HepG2 (cell line): Measurements from ENCODE around the gene ATP6V1C2. TPM values are rescaled to one million over a fixed set of nuclear protein-coding genes. Genes with fewer than 3 reads are reported as not detected.

Experiments
- ATAC-seq: fragments of 200-7000 bp; cut with Tn5 transposase; 3 replicates; pipeline ENCODE4 v1.9.1; 2020; ENCODE audit warnings: mild to moderate bottlenecking, moderate library complexity
- BruUV-seq: library from RNA; stranded (reverse); fragments of 400-500 nt; replicated peaks from 2 replicates; lab custom pipeline; 2021; lab: Mats Ljungman, UMichigan
- CTCF ChIA-PET: fragments of 300-600 bp; formaldehyde crosslinking; extraction: SDS; loops from one replicate; lab custom pipeline; 2021; ENCODE audit warnings: low total read pairs, inconsistent platforms, low intra/inter-chr PET ratio; lab: Yijun Ruan, JAX
- POLR2A ChIA-PET: fragments of 350-600 bp; sonication (Branson Sonifier 250); formaldehyde crosslinking; loops from one replicate; lab custom pipeline; 2020; ENCODE audit warnings: antibody characterized with exemption, inconsistent platforms; lab: Yijun Ruan, JAX
- DNase-seq: peaks from one replicate; pipeline ENCODE4 v3.0.0-alpha.2; 2015; ENCODE audit warnings: low spot score
- FAIRE-seq: peaks from 3 replicates; lab custom pipeline; 2011; peaks lifted over from hg19 to GRCh38; lab: Jason Lieb, UNC
- H2AFZ ChIP-seq: one replicate; pipeline ENCODE4 v1.6.1; 2011; ENCODE audit warnings: low read length, inconsistent platforms
- H3K27ac ChIP-seq: fragments of 300-600 bp; 3 replicates; pipeline ENCODE4 v1.8.0; 2011; ENCODE audit warnings: mixed run types, mild to moderate bottlenecking, mixed read lengths, low read length, inconsistent platforms; ENCODE audit not compliant: insufficient read depth; ENCODE audit errors: extremely low read length
- H3K27me3 ChIP-seq, 2 experiments: fragments of 200-600 bp in 1 of 2; 2 replicates in 1 of 2; 3 replicates in 1 of 2; pipeline versions ENCODE4 v1.6.0 to v1.8.0; 2011; ENCODE audit warnings: low read length in 2 of 2, mild to moderate bottlenecking in 2 of 2, moderate library complexity in 2 of 2, inconsistent platforms in 1 of 2; ENCODE audit not compliant: insufficient read depth in 2 of 2, control insufficient read depth in 1 of 2
- H3K36me3 ChIP-seq, 2 experiments: fragments of 200-600 bp in 1 of 2; replicated peaks in 1 of 2; 2 replicates in 1 of 2; 3 replicates in 1 of 2; pipeline versions ENCODE4 v1.5.1 to v1.8.0; 2011; ENCODE audit warnings: low read length in 2 of 2, inconsistent platforms in 1 of 2; ENCODE audit not compliant: insufficient read depth in 2 of 2, control insufficient read depth in 1 of 2
- H3K4me1 ChIP-seq: 2 replicates; pipeline ENCODE4 v1.5.1; 2012; ENCODE audit warnings: low read length, inconsistent platforms; ENCODE audit not compliant: insufficient read depth
- H3K4me2 ChIP-seq: 2 replicates; pipeline ENCODE4 v1.6.0; 2011; ENCODE audit warnings: low read depth, low read length, inconsistent platforms
- H3K4me3 ChIP-seq, 3 experiments: fragments of 200-600 bp in 1 of 3; sonication (generic), shearing (Covaris generic) in 1 of 3; replicated peaks in 1 of 3; 2 replicates each; pipeline ENCODE4 v1.5.1; 2011 to 2016; ENCODE audit warnings: low read length in 3 of 3, inconsistent platforms in 2 of 3, low read depth in 2 of 3, mild to moderate bottlenecking in 2 of 3, control low read depth in 1 of 3, mixed read lengths in 1 of 3; ENCODE audit not compliant: insufficient read depth in 1 of 3
- H3K79me2 ChIP-seq: one replicate; pipeline ENCODE4 v1.6.1; 2011; ENCODE audit warnings: low read length, inconsistent platforms; ENCODE audit not compliant: insufficient read depth
- H3K9ac ChIP-seq: 2 replicates; pipeline ENCODE4 v1.6.0; 2011; ENCODE audit warnings: mild to moderate bottlenecking, low read depth, low read length, inconsistent platforms; ENCODE audit not compliant: insufficient read depth
- H3K9me3 ChIP-seq: 2 replicates; pipeline ENCODE4 v1.5.1; 2012; ENCODE audit warnings: mild to moderate bottlenecking, low read length
- H4K20me1 ChIP-seq: 2 replicates; pipeline ENCODE4 v1.6.0; 2011; ENCODE audit warnings: inconsistent platforms, mild to moderate bottlenecking, low read length, moderate library complexity; ENCODE audit not compliant: insufficient read depth
- CSRNP1 ChIP-seq: sonication (generic); formaldehyde crosslinking; IDR thresholded peaks from 2 replicates; pipeline ENCODE4 v1.8.1; 2023; ENCODE audit warnings: mild to moderate bottlenecking, missing genetic modification reagents
- GABPB1 ChIP-seq: IDR thresholded peaks from 2 replicates; pipeline ENCODE4 v1.6.1; 2016; ENCODE audit warnings: mild to moderate bottlenecking, missing genetic modification reagents, moderate library complexity, missing compliant biosample characterization
- ISL2 ChIP-seq: sonication (generic); formaldehyde crosslinking; IDR thresholded peaks from 2 replicates; pipeline ENCODE4 v1.5.0; 2020; ENCODE audit warnings: missing genetic modification reagents
- JUND ChIP-seq: sonication (generic); formaldehyde crosslinking; IDR thresholded peaks from 2 replicates; pipeline ENCODE4 v1.8.0; 2022; ENCODE audit warnings: mild to moderate bottlenecking, missing genetic modification reagents
- MEIS2 ChIP-seq: sonication (generic); formaldehyde crosslinking; IDR thresholded peaks from 2 replicates; pipeline ENCODE4 v1.9.0; 2021; ENCODE audit warnings: mild to moderate bottlenecking, missing genetic modification reagents
- MNT ChIP-seq: fragments of 450-650 bp; IDR thresholded peaks from 2 replicates; pipeline ENCODE4 v1.6.1; 2016
- PLSCR1 ChIP-seq: sonication (generic); formaldehyde crosslinking; IDR thresholded peaks from 2 replicates; pipeline ENCODE4 v1.5.0; 2020; ENCODE audit warnings: missing genetic modification reagents, mild to moderate bottlenecking, borderline replicate concordance
- XBP1 ChIP-seq: sonication (generic); formaldehyde crosslinking; IDR thresholded peaks from 2 replicates; pipeline ENCODE4 v1.5.0; 2020; ENCODE audit warnings: missing genetic modification reagents
- ZNF253 ChIP-seq: sonication (generic); formaldehyde crosslinking; IDR thresholded peaks from 2 replicates; pipeline ENCODE4 v1.8.0; 2022; ENCODE audit warnings: mild to moderate bottlenecking, missing genetic modification reagents, borderline replicate concordance
- ZNF318 ChIP-seq: sonication (generic); formaldehyde crosslinking; IDR thresholded peaks from 2 replicates; pipeline ENCODE4 v1.4.0; 2020; ENCODE audit warnings: mild to moderate bottlenecking, missing genetic modification reagents
- ZNF674 ChIP-seq: sonication (generic); formaldehyde crosslinking; IDR thresholded peaks from 2 replicates; pipeline ENCODE4 v1.5.0; 2020; ENCODE audit warnings: low read depth, mild to moderate bottlenecking, missing genetic modification reagents
- ZNF775 ChIP-seq: sonication (generic); formaldehyde crosslinking; IDR thresholded peaks from 2 replicates; pipeline ENCODE4 v1.4.0; 2020; ENCODE audit warnings: missing genetic modification reagents, mild to moderate bottlenecking, moderate library complexity, borderline replicate concordance
- WGBS: methylation state at CpG from one replicate; pipeline ENCODE4 v1.1.6; 2017; ENCODE audit warnings: low lambda C conversion rate; 5-methylcytosine and 5-hydroxymethylcytosine counted together
- in situ Hi-C: cut with HindIII; loops from 2 replicates; pipeline ENCODE4 v1.10.0; 2017; ENCODE audit warnings: low pct_unique_long_range_greater_than_20kb; ENCODE audit not compliant: extremely low pct_ligation_motif_present
- intact Hi-C: fragments of 100-400 bp; cut with micrococcal nuclease; formaldehyde crosslinking; loops from one replicate; pipeline ENCODE4 v1.10.0; 2022; ENCODE audit not compliant: unreplicated experiment
- polyA plus RNA-seq, 8 experiments: library from polyadenylated mRNA; depleted of rRNA in 3 of 8; stranded (reverse) in 7 of 8; unstranded in 1 of 8; fragments of >200 nt; fragmentation: Illumina TruSeq in 4 of 8; extraction: Trizol in 4 of 8; gene quantifications; 2 replicates each; pipeline versions ENCODE4 v1.2.1 to v1.2.3, GENCODE V29; 2011 to 2016; ENCODE audit warnings: low read depth in 4 of 8, missing spikeins in 1 of 8, mixed read lengths in 1 of 8; ENCODE audit not compliant: insufficient read depth in 1 of 8
- total RNA-seq, 5 experiments: library from RNA; depleted of rRNA; stranded (reverse); fragments of >200 nt; fragmentation: Illumina TruSeq; extraction: Trizol; gene quantifications; 2 replicates each; pipeline ENCODE4 v1.2.3, GENCODE V29; 2016; ENCODE audit warnings: low read depth in 1 of 5

ATP6V1C2 gene
- total and polyA plus RNA-seq, 2 of the 13 experiments (the other 11 are each of a cell fraction or from before 2014, with no cell fraction given): 0.04 to 0.29 TPM

- WGBS: 22% methylated on average over 7 of the region's 7 CpGs
- H3K36me3 ChIP-seq: no peaks in the 10 kb centered on the region
- FAIRE-seq (no peak), ATAC-seq (no peak; the same call in 2 of the 3 replicates), DNase-seq (no peak)
- BruUV-seq: no TSS peak
- intact Hi-C loops (no loop called here), in situ Hi-C loops (no loop called here)
- H3K4me3 ChIP-seq: peak overlapping the region; percentile 33 to 73 (median 53); a peak in 4 of 6 replicates
- H3K4me1 ChIP-seq: 0 out of 2 replicates have a peak, but pooled peaks cover 8% of the 10 kb centered on the region
- H4K20me1 ChIP-seq: no peaks in the 10 kb centered on the region
- H3K9me3 ChIP-seq: no peaks in the 10 kb centered on the region
- peak overlapping the region; percentile 75 for H3K4me2 ChIP-seq
- H3K79me2 ChIP-seq: no peaks in the 10 kb centered on the region
- peaks cover 20 to 80% of the 10 kb centered on the region in 2 experiments for H3K27me3 ChIP-seq
- H2AFZ ChIP-seq: no peak overlapping the region
- ChIA-PET CTCF (no interaction called here), POLR2A (interaction anchor here (0.6 kb wide), 1 partner anchor 273 kb away, joined by 3 read pairs; no protein-coding TSS in a partner anchor)
- H3K27ac ChIP-seq: no peak overlapping the region
- no peak overlapping the region for H3K9ac ChIP-seq
- TF ChIP-seq ZNF775 (CRISPR knock-in tag) (no peak), JUND (no peak), ZNF253 (CRISPR knock-in tag) (no peak), ZNF674 (CRISPR knock-in tag) (no peak), XBP1 (no peak), CSRNP1 (no peak), ISL2 (CRISPR knock-in tag) (no peak), PLSCR1 (CRISPR knock-in tag) (no peak), MEIS2 (no peak), MNT (no peak), ZNF318 (CRISPR knock-in tag) (no peak), GABPB1 (CRISPR knock-in tag) (no peak)
Observed at GRCh38 chr2:10722252-10722825, 909 bp downstream of the ATP6V1C2 start.
